HG03342 (cell line): ENCODE data around the gene ADAM29.
"Not testable (repeated sequence)": the region's sequence is repeated elsewhere in the genome, so short reads cannot be mapped to it uniquely, and the experiment has no call there.

Experiments used
- ATAC-seq: cut with Tn5 transposase; IDR thresholded peaks from one replicate; pipeline ENCODE4 v1.9.1; 2021; ENCODE audit warnings: mild to moderate bottlenecking, moderate library complexity; ENCODE audit not compliant: unreplicated experiment

Gene ADAM29

GRCh38 chr4:174946246-174946645 is 28.1 kb downstream of the ADAM29 start:
- no peak for ATAC-seq

DNA sequence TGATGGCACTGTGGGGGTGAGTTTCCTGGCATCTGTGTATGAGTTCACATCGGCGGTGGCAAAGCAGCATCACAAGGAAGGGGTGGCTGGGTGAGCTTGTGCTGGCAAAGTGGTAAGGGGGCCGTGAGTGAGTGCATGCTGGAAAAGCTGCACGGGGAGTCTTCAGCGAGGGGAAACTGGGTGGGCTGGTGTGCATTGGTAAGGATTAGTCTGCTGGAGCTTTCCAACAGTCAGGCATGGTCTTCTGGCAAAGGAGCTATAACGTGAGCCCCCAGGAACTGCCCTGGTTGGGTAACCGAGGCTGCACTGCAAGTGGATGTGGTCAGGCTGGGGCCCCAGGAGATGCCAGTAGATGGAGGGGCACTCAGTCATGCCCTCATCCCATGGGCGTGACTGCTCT is 30.7 kb downstream of the ADAM29 start:
- ATAC-seq: no peak

DNA sequence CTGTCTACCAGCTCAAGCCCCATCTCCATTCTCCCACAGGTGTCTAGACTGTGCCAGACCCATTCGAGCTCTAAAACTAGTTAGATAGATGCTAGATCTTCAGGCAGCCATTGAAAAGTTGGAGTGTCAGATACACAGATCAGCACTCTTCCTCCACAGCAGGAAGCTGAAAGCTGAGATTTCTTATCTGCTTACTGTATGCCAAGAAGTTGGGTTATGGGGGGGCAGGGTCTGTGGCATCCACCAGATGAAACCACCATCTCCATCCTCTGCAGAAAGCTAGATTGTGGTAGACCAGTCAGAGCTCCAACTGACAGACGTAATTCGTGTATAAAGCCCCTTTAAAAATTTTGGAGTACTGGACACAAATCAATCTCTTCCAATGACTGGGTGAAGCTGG is 54.8 kb downstream of the ADAM29 start:
- no peak for ATAC-seq

GRCh38 chr4:174973336-174973735 is 55.2 kb downstream of the ADAM29 start:
- no peak for ATAC-seq

DNA sequence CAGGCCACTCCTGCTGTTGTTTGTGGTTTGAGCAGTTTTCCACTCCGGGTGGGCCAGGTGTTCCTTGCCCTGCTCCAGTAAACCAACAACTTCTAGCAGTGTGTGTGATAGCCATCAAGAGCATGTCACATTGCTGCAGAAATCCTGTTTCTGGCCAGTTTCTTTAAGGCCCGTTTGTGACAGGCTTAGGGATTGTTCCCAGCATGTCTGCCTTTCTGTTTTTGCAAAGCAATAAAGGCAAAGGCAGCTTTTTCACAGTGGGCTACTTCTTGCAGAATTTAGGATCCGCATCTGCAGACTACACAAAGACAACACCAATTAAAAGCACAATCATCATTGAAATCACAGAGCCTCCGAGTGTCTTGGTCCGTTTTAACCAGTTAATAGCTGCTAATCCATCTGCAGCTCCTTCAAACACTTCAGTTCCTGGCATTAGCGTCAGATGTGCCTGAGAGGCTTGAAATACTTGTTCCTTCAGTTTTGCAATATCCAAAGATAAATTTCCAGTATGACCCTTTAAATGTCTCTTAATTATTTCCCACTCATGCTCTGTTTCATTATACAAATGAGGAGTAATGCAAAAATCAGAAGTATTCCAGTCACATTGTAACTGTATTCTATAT is 65.1 kb downstream of the ADAM29 start:
- ATAC-seq: no peak

- not testable (repeated sequence) for ATAC-seq
These were observed 65.7 kb downstream of the ADAM29 start for GRCh38 chr4:174983870-174984269.

DNA sequence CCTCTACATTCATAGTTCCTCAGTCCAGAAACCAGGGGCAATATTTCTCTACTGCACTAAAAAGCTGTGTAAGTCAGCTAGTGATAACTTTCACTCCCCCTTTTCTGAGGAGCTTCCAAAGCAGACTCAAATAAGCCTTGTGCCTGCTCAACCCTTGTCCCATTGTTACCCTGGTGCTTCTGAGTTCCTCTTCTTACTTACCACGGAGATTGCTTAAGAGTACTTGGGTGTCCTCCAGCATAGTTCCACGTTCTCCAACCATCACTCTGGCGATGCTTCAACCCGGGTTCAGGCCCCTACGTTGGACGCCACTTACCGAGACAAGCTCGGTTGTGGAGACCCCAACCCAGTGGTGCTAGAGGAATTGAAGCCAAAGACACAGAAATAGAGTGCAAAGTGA is 71.6 kb downstream of the ADAM29 start:
- no peak for ATAC-seq

GRCh38 chr4:174993916-174994315 is 75.8 kb downstream of the ADAM29 start:
- no peak for ATAC-seq

DNA sequence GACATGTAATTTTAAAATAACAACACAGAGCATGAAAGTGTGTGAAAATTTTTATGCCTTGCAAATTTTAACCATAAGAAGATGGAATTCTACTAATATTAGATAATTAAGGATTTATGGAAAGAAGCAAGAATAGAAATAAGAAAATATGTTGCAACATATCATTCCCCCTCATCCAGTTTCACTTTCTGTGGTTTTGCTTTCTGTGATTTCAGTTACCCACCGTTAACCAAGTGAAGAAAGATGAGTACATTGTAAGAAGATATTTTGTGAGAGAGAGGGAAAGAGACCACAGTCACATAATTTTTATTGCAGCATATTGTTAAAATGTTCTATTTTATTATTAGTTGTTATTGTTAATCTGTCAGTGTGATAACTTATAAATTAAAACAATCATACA is 77.9 kb downstream of the ADAM29 start:
- no peak for ATAC-seq

GRCh38 chr4:174999407-174999806 is 81.2 kb downstream of the ADAM29 start:
- no peak for ATAC-seq

- ATAC-seq: no peak
These were observed 99.6 kb downstream of the ADAM29 start for GRCh38 chr4:175017751-175018150.

GRCh38 chr4:175019447-175019846 is 101.3 kb downstream of the ADAM29 start:
- not testable (repeated sequence) for ATAC-seq
